ENCODE results near the gene CHI3L2.

DNA sequence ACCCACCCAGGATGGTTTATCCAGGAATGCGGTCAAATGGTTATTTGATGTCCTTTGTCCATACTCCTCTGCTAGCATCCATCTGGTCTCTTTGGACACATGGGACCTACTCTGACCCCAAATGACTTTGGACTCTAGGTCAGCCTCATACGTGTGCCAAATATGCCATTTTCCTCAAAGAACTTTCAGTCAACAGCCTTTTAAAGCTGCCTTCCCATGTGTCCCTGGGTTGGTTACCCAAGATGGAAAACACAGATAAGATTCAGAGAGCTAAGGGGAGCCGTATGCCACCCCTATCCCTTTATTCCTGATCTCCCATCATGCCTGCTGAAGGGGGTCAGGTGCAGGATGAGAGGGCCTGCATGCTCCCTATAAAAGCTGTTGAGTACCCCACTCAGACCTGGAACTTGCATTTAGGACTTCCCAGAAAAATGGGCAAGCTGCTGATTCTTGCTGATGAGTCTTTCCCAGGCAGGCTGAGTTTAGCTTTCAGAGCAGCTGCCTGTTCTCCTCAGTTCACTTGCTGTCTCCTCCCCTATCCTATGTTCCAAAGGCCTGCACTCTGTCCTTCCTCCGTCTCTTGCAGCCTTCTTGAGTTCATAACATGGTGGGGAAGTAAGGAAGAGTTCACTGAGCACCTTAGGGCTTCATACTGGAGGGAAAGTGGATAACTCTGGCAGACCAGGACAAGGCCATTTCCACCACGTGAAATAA, 19.8 kb downstream of the CHI3L2 start:
- TF ChIP-seq, protein P1, sequence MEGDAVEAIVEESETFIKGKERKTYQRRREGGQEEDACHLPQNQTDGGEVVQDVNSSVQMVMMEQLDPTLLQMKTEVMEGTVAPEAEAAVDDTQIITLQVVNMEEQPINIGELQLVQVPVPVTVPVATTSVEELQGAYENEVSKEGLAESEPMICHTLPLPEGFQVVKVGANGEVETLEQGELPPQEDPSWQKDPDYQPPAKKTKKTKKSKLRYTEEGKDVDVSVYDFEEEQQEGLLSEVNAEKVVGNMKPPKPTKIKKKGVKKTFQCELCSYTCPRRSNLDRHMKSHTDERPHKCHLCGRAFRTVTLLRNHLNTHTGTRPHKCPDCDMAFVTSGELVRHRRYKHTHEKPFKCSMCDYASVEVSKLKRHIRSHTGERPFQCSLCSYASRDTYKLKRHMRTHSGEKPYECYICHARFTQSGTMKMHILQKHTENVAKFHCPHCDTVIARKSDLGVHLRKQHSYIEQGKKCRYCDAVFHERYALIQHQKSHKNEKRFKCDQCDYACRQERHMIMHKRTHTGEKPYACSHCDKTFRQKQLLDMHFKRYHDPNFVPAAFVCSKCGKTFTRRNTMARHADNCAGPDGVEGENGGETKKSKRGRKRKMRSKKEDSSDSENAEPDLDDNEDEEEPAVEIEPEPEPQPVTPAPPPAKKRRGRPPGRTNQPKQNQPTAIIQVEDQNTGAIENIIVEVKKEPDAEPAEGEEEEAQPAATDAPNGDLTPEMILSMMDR (IDR thresholded peaks at IDR 0.05) = no peak
- TF ChIP-seq POLR2AphosphoS5 (IDR thresholded peaks at IDR 0.05) (no peak), POLR2A (IDR thresholded peaks at IDR 0.05) (no peak)

Measured in upper lobe of left lung (tissue), 4 donors.